HUES64 (cell line): ENCODE data around the gene KRT71.
"Not testable (repeated sequence)": the region's sequence is repeated elsewhere in the genome, so short reads cannot be mapped to it uniquely, and the experiment has no call there.

ENCODE experiments used
- H3K27ac ChIP-seq: 2 replicates; pipeline ENCODE4 v1.7.0; 2013; ENCODE audit warnings: low read depth, low read length, inconsistent platforms
- H3K27me3 ChIP-seq: 2 replicates; pipeline ENCODE4 v1.6.1; 2013; ENCODE audit warnings: mild to moderate bottlenecking, low read length; ENCODE audit not compliant: insufficient read depth
- H3K36me3 ChIP-seq: 2 replicates; pipeline ENCODE4 v1.6.1; 2013; ENCODE audit warnings: mild to moderate bottlenecking, low read length; ENCODE audit not compliant: insufficient read depth
- H3K4me1 ChIP-seq: 2 replicates; pipeline ENCODE4 v1.6.1; 2013; ENCODE audit warnings: mild to moderate bottlenecking, low read length, moderate library complexity; ENCODE audit not compliant: insufficient read depth
- H3K4me3 ChIP-seq: 2 replicates; pipeline ENCODE4 v1.5.1; 2013; ENCODE audit warnings: mild to moderate bottlenecking, low read length, moderate library complexity
- H3K9ac ChIP-seq: 2 replicates; pipeline ENCODE4 v1.6.1; 2013; ENCODE audit warnings: mild to moderate bottlenecking, low read depth, low read length
- H3K9me3 ChIP-seq: 2 replicates; pipeline ENCODE4 v1.6.1; 2013; ENCODE audit warnings: low read depth, low read length; ENCODE audit not compliant: insufficient read depth
- WGBS: fragments of 150-250, 120-280 bp; methylation state at CpG from one replicate; pipeline ENCODE4 v1.1.7; 2013; ENCODE audit warnings: missing lambda C conversion rate; 5-methylcytosine and 5-hydroxymethylcytosine counted together

The KRT71 gene

GRCh38 chr12:52508211-52508610 lies 44.7 kb downstream of the KRT71 start:
- Histone ChIP-seq H3K4me1 (0 out of 2 replicates have a peak, but pooled peaks cover 4% of the 10 kb centered on the region), H3K27me3 (no peaks in the 10 kb centered on the region), H3K4me3 (no peak overlapping the region), H3K36me3 (no peaks in the 10 kb centered on the region), H3K27ac (no peak overlapping the region), H3K9me3 (peaks cover 10% of the 10 kb centered on the region; the same call in 1 of the 2 replicates), H3K9ac (no peak overlapping the region)
- 92% methylated on average over 5 of the region's 5 CpGs for WGBS

DNA sequence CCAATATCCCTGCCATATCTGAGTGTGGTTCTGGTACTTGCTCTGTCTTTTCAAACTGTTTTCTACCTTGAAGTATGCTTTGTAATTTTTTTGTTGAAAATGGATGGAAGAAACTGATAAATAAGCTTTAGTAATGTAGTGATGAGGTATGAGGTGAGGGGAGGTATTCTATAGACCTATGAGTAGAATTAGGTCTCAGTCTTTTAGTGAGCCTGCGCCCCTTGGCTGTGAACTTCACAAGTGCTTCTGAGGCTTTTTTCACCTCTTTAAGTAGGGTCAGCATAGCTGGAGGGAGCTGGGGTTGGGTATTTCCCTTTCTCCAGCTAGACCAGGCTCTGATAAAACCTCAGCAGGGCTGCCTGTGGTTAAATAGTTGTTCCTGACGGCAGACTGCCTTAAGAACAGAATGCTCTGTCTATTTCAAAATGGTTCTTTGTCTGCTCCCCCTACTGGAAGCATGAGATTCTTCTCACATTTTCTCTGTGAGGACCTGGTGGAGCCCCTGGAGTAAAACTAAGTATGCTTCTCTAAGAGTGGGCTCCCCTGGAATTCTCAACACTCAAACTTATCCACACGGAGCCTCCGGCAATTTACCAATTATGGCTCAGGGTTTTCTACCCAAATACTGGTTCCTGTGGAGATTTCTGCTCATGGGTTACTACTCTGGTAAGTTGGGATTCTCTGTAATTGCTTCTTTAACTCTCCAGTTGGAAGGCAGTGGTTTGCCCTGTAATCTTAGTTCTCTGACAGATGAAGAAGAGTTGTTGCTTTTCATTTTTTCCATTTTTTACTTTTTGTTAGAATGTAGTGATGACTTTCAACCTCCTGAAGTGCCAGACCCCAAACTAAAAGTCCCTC lies 45.9 kb downstream of the KRT71 start:
- H3K4me3 ChIP-seq = no peak overlapping the region
- H3K9ac ChIP-seq = no peak overlapping the region
- no peaks in the 10 kb centered on the region for H3K27me3 ChIP-seq
- H3K36me3 ChIP-seq = no peaks in the 10 kb centered on the region
- peaks cover 10% of the 10 kb centered on the region; the same call in 1 of the 2 replicates for H3K9me3 ChIP-seq
- 51% methylated on average over 4 of the region's 4 CpGs for WGBS
- 0 out of 2 replicates have a peak, but pooled peaks cover 4% of the 10 kb centered on the region for H3K4me1 ChIP-seq
- no peak overlapping the region for H3K27ac ChIP-seq

DNA sequence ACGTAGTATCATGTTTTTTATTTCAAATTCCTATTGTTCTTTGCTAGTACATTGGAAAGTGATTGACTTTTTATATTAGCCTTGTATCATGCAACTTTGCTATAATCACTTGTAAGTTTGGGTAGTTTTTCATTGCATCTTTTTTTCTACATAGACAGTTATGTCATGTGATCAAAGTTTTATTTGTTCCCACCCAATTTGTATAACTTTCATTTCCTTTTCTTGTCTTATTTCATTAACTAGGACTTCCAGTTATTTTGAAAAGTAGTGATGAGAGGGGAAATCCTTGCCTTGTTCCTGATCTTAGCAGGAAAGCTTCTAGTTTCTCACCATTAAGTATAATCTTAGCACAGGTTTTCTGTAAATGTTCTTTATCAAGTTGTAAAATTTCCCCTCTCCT lies 50.1 kb downstream of the KRT71 start:
- H3K36me3 ChIP-seq = no peaks in the 10 kb centered on the region
- H3K4me3 ChIP-seq = no peak overlapping the region
- no CpG with 5 or more reads among the region's 1 CpG for WGBS
- H3K4me1 ChIP-seq = 0 out of 2 replicates have a peak, but pooled peaks cover 4% of the 10 kb centered on the region
- H3K9ac ChIP-seq = no peak overlapping the region
- no peaks in the 10 kb centered on the region for H3K9me3 ChIP-seq
- H3K27ac ChIP-seq = no peak overlapping the region
- H3K27me3 ChIP-seq = no peaks in the 10 kb centered on the region

DNA sequence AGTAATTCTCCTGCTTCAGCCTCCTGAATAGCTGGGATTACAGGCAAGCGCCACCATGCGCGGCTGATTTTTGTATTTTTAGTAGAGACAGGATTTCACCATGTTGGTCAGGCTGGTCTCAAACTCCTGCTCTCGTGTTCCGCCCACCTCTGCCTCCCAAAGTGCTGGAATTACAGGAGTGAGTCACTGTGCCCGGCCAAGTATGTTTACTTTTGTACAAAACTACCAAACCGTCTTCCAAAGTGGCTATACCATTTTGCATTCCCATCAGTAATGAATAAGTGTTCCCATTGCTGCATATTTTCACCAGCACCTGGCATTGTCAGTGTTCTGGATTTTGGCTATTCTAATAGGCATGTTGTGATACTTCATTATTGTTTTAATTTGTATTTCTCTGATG lies 51.5 kb downstream of the KRT71 start:
- peaks cover 7% of the 10 kb centered on the region for H3K4me1 ChIP-seq
- no peak overlapping the region for H3K4me3 ChIP-seq
- no peaks in the 10 kb centered on the region for H3K36me3 ChIP-seq

DNA sequence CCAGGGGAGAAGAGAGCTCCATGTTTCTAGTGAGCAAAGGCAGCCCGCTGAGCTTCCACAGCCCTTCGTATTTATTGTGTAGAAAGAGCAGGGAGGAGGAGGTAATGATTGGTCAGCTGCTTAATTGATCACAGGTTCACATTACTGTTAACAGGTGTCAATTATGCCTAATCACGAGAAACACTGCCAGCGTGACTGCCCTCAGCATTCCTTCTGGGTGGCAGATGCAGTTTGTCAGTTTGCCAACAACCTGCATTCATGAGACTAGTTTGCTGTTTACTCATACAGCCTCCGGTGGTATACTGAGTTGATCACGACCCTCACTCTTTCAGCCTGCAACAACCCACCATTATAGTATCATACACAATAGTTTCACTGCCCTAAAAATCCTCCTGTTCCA lies 52.4 kb downstream of the KRT71 start:
- 93% methylated on average over 6 of the region's 6 CpGs for WGBS
- not testable (repeated sequence) for H3K27ac ChIP-seq, H3K4me3 ChIP-seq, H3K36me3 ChIP-seq, H3K9me3 ChIP-seq, H3K9ac ChIP-seq, H3K27me3 ChIP-seq
- peaks cover 16% of the 10 kb centered on the region for H3K4me1 ChIP-seq

More for the DNA sequence above, 51.5 kb downstream of the KRT71 start:
- WGBS = 94% methylated on average over 7 of the region's 7 CpGs
- Histone ChIP-seq H3K27me3 (no peaks in the 10 kb centered on the region), H3K9me3 (no peaks in the 10 kb centered on the region), H3K27ac (no peak overlapping the region), H3K9ac (no peak overlapping the region)

GRCh38 chr12:52499806-52500560 lies 53.0 kb downstream of the KRT71 start:
- WGBS = 94% methylated on average over 5 of the region's 5 CpGs
- H3K4me1 ChIP-seq = peaks cover 18% of the 10 kb centered on the region
- H3K27ac ChIP-seq = no peak overlapping the region
- no peak overlapping the region for H3K4me3 ChIP-seq
- H3K36me3 ChIP-seq = no peaks in the 10 kb centered on the region
- H3K9ac ChIP-seq = no peak overlapping the region
- no peaks in the 10 kb centered on the region for H3K27me3 ChIP-seq
- H3K9me3 ChIP-seq = no peaks in the 10 kb centered on the region

GRCh38 chr12:52498946-52499345 lies 54.0 kb downstream of the KRT71 start:
- no peak overlapping the region for H3K9ac ChIP-seq
- 75% methylated on average over 1 of the region's 1 CpG for WGBS
- peaks cover 18% of the 10 kb centered on the region for H3K4me1 ChIP-seq
- H3K27ac ChIP-seq = no peak overlapping the region
- H3K27me3 ChIP-seq = no peaks in the 10 kb centered on the region
- H3K9me3 ChIP-seq = no peaks in the 10 kb centered on the region
- no peaks in the 10 kb centered on the region for H3K36me3 ChIP-seq
- H3K4me3 ChIP-seq = no peak overlapping the region

DNA sequence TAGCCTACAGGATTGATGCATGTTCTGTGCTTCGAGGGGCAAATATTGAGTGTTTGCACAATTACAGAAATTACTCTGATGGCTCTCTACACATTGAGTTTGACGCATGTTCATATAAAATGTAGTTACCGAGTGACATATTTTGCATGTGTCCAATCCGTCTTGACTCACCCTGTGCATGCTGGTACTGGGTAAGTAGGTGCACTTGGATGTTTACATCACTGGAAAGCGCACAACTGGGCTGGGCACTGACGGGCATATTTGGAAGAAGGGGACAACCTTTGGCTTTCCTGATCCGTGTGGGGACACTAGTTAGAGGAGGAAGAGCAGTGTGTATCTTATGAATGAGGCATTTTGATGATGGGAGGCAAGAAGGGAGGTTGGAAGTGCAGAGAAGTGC lies 55.0 kb downstream of the KRT71 start:
- Histone ChIP-seq H3K27ac (no peak overlapping the region), H3K9ac (no peak overlapping the region), H3K4me3 (no peak overlapping the region), H3K27me3 (no peaks in the 10 kb centered on the region), H3K9me3 (no peaks in the 10 kb centered on the region), H3K4me1 (peaks cover 18% of the 10 kb centered on the region), H3K36me3 (no peaks in the 10 kb centered on the region)
- 96% methylated on average over 7 of the region's 7 CpGs for WGBS

- H3K4me1 ChIP-seq = peaks cover 18% of the 10 kb centered on the region
- H3K36me3 ChIP-seq = no peaks in the 10 kb centered on the region
- peak overlapping the region; percentile 25; the same call in 1 of the 2 replicates for H3K9ac ChIP-seq
- peak overlapping the region; percentile 82 for H3K27ac ChIP-seq
- H3K27me3 ChIP-seq = no peaks in the 10 kb centered on the region
- no peaks in the 10 kb centered on the region for H3K9me3 ChIP-seq
- 29% methylated on average over 4 of the region's 4 CpGs for WGBS
- no peak overlapping the region for H3K4me3 ChIP-seq
Measured at GRCh38 chr12:52496590-52497071, 56.3 kb downstream of the KRT71 start.

DNA sequence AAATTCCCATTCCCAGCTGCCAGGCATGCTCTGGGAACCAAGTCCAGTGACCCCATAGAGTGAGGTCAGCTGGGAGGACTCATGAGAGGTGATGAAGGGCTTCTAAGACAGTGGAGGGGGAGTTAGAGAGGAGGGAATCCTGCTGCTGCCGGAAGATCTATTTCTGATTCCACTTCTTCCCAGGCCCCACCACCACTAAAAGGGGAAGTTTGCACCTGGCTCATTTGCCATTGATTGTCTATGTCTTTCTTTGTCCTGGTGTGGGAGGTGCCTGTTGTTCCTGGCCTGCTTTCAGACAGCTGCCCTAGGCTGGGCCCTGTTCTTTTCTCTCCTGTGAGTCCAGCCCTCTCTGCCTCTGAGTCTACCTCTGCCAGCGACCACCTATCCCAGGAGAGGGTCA lies 56.9 kb downstream of the KRT71 start:
- Histone ChIP-seq H3K36me3 (no peaks in the 10 kb centered on the region), H3K4me3 (no peak overlapping the region), H3K27me3 (no peaks in the 10 kb centered on the region), H3K9ac (peak overlapping the region; percentile 25; the same call in 1 of the 2 replicates), H3K27ac (peak overlapping the region; percentile 82), H3K4me1 (peaks cover 18% of the 10 kb centered on the region), H3K9me3 (no peaks in the 10 kb centered on the region)
- WGBS = 25% methylated on average over 1 of the region's 2 CpGs

GRCh38 chr12:52495389-52495788 lies 57.6 kb downstream of the KRT71 start:
- Histone ChIP-seq H3K4me1 (peaks cover 18% of the 10 kb centered on the region), H3K27ac (no peak overlapping the region; the same call in 1 of the 2 replicates), H3K4me3 (no peak overlapping the region), H3K9ac (no peak overlapping the region), H3K36me3 (no peaks in the 10 kb centered on the region), H3K9me3 (no peaks in the 10 kb centered on the region), H3K27me3 (no peaks in the 10 kb centered on the region)
- 23% methylated on average over 3 of the region's 3 CpGs for WGBS
